CD1c-positive myeloid dendritic cell (primary cell): ENCODE measurements around the gene KDM5B.
"Not testable (repeated sequence)": the region's sequence is repeated elsewhere in the genome, so short reads cannot be mapped to it uniquely, and the experiment has no call there.

Source experiments
- DNase-seq: peaks from one replicate; pipeline ENCODE4 v3.0.0-alpha.2; 2016; ENCODE audit errors: extremely low spot score

KDM5B gene

DNA sequence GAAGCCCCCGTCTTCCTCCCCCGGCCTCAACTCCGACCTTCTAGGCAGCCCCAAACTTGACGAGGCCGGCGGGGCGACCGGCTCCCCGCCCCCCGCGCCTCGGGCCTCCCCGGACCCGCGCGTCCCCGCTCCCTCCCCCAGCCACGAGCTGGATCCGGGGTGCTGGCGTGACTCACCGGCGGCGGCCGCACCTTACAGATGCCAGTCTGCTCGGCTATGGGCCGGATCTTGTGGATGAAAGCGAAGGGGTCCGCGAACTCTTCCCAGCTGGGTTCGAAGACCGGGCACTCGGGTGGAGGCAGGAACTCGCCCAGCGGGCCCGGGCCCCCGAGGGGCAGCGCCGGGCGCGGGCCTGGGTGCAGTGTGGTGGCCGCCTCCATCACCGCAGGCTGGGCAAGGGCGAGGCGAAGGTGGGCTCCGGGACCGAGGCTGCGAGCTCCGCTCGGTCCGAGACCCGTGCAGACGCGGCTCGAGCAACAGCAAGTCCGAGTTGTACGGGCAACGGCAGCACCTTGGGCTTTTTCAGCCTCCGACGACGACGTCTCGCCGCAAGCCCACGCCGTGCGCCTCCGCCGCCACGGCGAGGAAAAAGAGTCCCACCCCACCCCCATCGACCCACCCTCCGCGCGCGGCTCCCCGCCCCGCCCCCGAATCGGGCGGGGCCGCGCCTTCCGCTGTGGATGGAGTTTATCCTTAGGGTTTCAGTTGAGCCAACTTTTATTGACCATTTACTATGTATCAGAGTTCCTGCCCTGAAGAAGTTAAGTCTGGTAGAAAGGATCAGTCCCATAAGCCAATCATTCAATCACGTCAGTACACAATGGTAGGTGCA is at the start of gene KDM5B:
Gene KDM5B (minus strand): TSS at position 496 of the 832 bp plus-strand sequence. CDS start 116 bp downstream, at position 380.
- DNase-seq: peak; percentile 52

DNA sequence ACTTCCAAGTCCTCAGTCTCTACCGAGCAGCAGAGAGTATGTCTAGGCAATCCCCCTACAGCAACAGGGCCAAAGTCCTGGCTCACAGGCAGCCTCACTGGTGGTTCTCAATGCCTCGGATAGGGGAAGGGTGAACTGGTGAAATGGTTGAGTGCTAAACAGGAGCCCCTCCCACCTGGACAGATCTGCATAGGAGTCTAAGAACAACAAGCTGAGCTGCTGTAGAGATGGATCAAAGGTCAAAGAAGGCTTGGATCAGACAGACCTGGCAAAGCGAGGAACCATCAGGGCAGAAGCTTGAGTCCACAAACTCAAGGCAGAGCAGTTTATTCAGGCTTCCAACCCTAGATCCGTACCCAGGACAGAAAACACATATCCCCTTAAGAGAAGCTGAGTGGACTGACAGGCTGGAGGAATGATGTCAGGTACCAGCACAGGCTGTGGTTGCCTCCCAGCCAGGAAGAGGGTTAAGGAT is 49.0 kb upstream of the KDM5B start:
- no peak for DNase-seq

DNA sequence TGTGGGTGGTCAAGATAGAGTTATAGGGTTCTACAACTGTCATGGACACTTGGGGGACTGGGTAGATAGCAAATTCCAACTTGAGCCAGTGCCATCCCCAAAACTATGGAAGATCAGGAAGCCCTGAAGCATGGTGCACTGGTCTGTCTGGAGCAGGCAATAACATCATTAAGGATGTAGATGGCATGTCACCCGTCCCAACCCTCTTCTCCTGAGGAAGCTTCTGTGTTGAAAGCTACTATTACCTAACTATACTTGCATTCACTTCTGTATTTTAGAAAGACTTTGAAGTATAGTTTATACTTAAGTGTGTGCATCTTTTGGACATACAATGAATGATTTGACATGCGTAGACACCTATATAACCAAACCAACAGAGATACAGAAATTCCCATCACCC is 47.8 kb upstream of the KDM5B start:
- peak; percentile 39 for DNase-seq

DNA sequence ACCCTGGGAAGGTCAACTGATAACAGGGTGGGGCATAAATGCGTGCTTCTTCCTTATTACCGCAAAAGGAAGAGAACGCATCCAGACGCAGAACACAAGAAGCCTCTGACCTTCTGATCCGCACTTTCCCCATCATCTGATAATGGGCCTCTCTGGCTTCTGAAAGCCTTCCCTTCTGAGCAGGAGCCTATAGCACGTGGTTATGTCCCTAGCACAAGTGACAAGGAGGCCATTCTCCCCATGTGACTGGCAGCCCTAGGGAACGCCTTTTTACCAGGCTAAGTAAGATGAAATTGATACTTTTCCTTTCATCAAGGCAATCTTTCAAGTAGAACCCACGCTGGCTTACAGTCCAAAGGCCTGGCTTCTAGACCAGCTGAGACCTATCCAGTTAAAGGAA is 46.6 kb upstream of the KDM5B start:
- DNase-seq: no peak

DNA sequence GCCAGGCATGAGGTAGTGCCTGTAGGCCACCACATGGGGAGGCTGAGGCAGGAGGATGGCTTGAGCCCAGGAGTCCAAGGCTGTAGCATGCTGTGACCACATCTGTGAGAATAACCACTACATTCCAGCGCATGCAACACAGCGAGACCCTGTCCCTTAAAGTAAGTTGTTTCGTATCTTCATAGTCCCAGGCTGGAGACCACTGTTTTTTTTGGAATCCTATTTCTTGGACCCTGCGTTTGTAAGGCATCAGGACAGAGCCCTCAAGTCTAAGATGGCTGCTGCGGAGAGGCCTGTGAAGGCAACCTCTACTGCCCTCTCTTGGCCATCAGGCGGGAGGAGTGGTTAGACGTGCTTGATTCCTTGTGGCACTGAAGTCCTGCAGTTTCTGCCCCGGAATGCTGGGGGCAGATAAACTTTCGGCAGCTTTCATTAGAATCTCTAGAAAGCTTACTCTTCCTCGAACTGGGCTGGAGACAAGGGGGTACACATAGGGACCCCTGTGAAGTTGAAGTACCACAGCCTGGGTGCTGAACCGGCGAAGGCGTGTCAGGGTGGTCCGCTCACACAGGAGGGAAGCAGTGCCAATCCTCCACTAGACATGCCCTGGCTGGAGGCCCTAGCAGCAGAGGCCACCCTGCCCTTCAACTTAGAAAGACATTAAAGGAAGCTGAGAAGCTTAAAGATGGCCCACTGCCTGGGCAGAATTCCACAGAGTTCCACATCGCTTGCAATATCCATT is 44.1 kb upstream of the KDM5B start:
- peak; percentile 65 for DNase-seq

DNA sequence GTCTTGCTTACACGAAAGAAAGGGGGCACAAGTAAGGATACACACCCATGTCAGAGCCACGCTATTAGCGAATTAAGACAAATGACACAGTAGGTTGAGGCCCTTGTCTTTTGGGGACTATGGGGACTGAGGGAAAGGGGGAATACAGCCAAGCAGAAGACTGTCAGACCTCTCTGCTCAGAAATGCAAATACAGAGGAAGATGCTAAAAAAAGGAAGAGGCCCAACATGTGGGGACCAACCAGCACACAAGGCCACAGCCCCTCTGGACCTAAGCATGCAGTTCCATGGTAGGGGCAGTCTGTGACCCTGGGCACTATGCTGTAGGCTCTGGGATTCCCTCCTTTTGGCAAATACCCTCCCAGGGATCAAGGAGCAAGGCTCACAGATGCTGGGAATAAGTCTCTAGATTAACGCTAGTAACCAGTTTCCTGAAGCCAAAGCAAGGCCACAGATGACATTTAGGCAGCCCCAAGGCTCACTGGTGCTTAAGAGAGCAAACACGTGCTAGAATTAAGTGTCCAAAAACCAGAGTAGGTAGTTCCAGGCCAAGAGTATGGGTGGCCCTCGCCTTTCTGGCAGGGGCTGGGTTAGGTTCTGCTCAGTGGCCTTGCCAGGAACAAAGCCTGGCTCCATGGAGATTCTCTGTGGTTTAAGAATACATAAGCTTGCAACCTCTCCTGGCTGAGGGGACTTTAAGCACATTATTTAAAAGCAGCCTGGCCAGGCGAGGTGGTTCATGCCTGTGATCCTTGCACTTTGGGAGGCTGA is 42.6 kb upstream of the KDM5B start:
- DNase-seq: no peak

DNA sequence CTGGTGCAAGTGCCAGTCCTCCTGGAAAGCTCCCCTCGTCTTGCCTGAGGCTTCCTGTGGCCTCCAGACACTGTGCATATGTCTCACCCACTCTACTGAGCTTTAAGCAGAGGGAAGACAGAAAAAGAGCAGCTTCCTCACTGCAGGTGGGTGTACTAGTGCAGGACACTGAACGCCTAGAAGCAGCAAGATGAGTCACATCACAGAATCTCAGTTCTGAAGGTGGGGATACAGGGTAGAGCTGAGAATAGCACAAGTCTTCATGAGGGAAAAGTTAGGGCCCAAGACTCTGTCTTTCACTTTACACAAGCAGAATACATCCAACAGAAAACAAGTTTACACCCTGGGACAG is 39.9 kb upstream of the KDM5B start:
- no peak for DNase-seq

DNA sequence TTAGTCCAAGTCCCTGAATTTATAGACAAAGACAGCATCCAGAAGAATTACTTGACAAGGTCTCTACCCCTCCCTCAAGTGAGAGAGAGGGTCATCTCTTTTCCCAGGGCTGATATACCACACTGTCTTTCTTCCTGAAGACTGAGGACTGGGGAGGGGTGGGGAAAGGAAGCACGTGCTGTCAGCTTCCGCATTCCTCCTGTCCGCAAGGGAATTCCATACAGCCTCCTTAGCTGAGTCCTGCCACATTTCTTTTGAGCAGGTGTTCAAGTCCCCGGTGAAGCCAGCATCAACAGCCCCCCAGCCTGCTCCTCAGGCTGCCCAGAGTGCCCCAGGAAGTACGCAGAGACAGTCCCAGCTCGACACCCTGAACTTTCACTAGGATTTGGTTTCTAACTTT is 36.7 kb upstream of the KDM5B start:
- no peak for DNase-seq

DNA sequence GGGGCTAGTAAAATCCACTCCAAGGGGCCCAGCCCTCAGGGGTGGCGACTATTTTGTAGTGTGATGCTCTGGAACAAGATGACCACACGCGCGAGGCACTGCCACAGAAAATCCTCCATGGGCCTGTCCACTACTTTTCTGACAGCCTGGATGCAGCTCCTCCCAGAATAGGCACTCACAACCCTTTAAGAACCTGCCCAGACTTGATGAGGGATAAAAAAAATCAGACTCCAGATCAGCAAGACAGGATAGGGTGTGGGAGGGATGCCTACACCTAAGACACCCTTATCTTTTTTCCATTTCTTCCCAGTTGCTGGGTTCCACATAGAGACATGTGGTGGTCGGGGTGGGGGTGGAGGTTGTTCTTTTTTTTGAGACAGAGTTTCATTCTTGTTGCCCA is 36.0 kb upstream of the KDM5B start:
- DNase-seq: no peak

DNA sequence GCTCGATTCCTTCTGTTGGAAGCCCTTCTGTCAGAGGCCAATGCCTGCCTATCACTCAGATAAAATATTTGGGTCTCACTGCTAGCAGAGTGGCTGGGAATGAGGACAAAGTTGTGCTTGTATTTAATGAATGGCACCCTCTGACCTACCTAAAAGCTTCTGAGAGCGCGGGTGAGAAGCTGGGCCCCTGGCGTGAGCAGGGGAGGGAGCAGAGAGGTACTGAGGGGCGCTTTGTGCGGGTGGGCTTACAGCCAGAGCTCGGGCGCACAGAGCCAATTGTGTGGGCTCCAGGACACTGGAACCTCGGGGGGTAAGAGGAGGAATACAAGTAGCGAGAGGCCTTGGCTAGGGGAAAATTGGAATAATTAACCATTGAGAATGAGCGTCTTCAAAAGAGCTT is 34.9 kb upstream of the KDM5B start:
- DNase-seq: no peak

DNA sequence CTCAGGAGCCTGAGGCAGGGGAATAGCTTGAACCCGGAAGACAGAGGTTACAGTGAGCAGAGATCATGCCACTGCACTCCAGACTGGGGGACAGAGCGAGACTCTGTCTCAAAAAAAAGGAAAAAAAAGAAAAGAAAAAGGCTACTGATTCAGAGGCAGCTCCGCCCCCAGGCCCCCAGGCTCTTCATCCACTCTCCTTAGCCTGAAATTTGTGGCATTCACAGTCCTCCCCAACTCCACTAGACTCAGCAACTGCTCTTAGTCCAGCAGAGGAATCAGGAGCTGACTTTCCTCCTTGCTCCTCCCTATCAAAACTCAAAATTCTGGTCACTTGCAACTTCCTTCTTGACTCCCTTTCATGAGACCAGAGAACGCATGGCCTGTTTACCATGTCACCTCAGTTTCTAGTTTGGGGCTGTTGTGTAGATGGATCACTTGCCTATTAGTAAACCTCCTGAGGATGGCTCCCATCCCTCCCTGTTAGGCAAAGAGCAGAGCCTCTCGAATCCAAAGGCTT is 29.6 kb upstream of the KDM5B start:
- DNase-seq: no peak

DNA sequence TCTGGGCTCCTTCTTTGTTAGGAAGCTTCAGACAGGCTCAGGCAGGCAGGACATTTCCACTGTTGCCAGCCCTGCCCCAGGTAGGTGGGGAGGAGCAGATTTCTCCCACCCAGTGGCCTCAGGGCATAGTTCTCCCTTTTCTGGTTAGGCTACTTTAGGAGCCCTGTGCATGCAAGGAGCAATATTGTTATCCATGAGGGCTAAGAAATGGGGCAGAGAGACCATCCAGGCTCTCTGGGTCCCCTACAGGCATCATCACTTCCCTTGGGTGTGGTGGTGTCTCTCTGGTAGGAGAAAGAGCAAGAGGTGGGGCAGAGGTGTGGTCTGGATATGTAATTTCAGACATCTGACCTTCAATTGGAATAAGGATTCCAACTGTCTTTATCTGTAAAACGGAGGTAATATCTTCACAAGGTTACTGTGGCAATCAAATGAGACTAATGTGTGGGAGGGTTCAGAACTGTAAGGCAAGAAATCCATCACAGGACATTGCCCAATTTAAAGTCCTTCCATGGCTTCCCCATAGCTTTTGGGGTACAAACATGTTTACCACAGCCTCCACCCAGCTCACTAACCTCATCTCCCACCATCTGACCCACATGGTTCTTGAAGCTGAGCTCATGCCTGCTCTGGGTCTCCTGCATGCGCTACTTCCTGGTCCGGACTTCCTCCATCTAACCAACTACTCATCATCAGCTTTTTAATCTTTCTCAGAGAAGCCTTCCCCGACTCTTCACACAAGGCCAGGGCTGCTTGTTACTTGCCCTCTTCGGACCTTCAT is 28.6 kb upstream of the KDM5B start:
- peak; percentile 73 for DNase-seq

DNA sequence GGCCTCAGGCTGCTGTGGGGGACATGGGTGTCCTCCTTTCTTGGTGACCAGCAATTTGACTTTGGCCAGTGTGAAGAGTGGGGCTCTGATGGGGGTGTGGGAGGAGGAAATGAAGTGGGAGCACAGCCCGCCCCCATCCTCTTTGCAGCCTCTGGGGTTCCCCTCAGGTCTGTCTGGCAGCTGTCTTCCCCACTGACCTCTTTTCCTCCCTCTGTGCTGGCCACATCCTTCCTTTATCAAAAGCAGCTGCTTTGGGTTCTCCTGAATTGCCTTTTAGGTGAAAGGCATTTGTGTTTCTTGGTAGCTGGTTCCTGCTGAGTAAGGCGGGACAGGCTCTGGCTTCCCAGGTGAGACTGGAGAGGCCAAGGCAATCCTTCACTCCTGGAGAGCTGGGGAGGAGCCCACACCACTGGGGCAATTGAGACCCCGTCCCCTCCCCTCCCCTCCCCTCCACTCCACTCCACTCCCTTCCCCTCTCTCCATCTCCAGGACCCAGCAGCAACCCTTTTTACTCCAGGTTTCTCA is 27.4 kb upstream of the KDM5B start:
- DNase-seq: no peak

DNA sequence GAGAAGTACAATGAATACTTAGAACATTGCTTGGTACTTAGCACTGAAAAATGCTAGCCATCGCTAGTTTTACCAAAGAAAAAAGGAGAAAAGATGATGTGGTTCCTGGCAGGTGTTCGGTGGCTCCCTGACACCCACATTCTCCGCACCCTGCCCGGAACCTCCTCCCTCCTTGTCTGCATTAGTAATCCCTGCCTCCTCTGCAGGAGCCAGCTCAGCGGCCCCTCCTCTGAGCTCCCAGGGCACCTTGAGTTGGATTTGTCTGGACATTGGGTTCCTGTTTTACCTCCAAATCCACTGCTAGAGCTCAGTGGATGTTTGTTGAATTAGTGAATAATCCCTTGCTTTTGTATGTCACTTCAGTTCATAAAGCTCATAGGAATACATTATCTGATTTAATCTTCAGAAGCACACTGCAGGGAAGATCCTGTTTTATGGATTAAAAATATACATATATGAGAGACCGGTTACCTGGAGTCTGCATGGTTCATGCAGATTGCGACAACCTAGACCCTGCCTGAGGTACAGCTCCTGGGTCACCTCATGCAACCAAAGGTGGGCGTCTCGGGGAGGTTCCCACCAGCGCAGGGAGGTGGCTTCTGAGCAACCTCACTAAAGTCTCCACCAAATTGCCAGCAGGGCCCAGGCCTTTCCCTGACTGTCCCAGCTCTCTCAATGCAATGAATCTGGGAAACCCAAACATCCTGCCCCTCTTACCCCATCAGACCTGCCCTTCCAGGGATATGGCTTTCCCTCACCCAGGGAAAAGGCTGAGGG is 26.7 kb upstream of the KDM5B start:
- DNase-seq: no peak

DNA sequence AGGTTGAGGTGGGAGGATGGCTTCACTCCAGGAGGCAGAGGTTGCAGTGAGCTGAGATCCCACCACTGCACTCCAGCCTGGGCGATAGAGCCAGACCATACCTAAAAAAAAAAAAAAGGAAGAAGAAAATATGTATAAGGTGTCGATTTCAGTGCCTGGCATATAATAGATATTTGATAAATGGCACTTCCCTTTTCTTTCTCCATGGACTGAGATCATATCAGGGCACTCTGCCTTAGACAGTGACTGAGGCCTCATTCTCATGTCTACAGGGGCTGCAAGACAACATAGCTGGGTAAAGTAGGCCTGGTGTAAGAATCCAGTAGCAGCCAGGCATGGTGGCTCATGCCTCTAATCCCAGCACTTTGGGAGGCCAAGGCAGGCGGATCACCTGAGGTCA is 23.7 kb upstream of the KDM5B start:
- DNase-seq: no peak

DNA sequence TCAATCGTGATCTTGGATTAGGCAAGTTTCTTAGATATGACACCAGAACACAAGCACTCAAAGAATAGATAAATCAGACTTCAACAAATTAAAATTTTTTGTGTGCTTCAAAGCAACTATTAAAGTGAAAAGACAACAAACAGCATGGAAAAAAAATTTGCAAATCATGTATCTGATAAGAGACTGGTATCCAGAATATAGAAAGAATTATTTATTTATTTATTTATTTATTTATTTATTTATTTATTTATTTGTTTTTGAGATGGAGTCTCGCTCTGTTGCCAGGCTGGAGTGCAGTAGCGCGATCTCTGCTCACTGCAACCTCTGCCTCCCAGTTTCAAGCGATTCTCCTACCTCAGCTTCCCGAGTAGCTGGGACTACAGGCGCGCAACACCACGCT is 21.0 kb upstream of the KDM5B start:
- DNase-seq: not testable (repeated sequence)

DNA sequence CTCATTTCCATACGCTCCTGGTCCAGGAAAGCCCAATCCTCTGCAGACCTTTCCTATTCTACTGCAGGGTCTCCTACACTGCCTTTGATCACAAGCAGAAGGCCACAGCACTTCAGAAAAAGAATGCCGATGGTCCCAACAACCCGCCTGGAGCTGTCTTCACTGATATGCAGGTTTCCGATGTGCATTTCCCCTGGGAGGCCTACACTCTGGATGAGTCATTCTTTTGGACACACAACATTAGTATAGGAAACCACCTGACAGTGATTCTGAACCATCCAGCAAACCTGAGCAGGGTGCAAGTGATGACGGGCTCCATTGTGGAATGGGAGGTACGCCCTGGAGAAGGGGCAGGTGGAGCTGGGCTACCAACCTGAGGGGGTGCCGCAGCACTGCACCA is 17.5 kb upstream of the KDM5B start:
- no peak for DNase-seq

DNA sequence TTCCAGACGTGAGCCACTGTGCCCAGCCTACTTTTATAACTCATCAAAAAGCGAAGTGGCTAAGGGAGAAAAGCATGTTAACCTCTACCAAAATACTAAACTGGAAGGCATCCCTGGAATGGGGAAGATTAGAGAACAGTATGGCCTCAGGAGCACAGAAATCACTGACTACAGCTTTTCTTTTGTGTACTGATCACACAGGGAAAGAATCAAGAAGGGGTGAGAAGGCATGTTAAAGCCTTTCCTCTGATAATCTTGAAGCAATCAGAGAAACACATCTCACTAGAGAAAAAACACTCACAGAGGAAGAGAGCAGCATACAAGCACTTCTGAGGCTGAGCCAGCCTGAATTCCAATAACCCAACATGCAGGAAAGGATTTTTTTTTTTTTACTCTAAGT is 13.2 kb upstream of the KDM5B start:
- no peak for DNase-seq

DNA sequence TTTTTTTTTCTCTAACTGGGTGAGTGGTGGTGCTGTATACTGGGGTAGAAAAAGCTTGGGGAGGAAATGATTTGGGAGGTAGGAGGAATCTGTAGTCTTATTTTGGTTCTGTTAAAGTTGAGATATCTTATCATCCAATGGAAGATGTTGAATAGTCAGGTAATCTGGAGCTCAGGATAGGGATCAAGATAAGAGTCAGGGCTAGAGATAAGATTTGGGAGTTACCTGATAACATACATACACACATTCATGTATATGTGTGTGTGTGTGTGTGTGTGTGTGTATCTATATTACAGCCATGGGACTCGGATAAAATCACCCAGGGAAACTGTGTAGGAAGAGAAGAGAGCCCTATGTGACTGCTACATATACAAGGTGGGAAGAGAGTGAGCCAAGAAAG is 10.6 kb upstream of the KDM5B start:
- DNase-seq: no peak

DNA sequence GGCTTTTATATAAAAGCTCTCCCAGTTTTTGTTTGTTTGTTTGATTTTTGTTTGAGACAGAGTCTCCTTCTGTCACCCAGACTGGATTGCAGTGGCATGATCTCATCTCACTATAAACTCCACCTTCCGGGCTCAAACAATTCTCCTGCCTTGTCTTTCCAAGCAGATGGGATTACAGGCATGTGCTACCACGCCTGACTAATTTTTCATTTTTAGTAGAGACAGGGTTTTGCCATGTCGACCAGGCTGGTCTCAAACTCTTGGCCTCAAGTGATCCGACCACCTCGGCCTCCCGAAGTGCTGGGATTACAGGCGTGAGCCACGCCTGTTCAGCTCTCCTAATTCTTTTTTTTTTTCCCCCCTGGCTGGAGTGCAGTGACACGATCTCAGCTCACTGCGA is 6.9 kb upstream of the KDM5B start:
- no peak for DNase-seq
